HL-60 (cell line): ENCODE measurements around the gene PARPBP.

Experiments used
- DNase-seq, 2 experiments: peaks; one replicate each; pipeline ENCODE4 v3.0.0-alpha.2; 2010 to 2020; ENCODE audit warnings: low read depth in 1 of 2, low spot score in 1 of 2
- H3K27ac ChIP-seq: fragments of 250-450 bp; sonication (Bioruptor Pico); replicated peaks from 2 replicates; pipeline ENCODE4 v1.5.1; 2020; ENCODE audit warnings: mild to moderate bottlenecking, moderate library complexity
- H3K27me3 ChIP-seq: fragments of 250-450 bp; sonication (Bioruptor Pico); 2 replicates; pipeline ENCODE4 v1.5.1; 2021; ENCODE audit warnings: mild to moderate bottlenecking, moderate library complexity; ENCODE audit not compliant: insufficient read depth, poor library complexity, severe bottlenecking
- H3K4me3 ChIP-seq: replicated peaks from 2 replicates; pipeline ENCODE4 v1.5.1; 2011; ENCODE audit warnings: mild to moderate bottlenecking, control low read depth, low read length; ENCODE audit not compliant: insufficient read depth
- GABPA ChIP-seq: IDR thresholded peaks from 2 replicates; pipeline ENCODE4 v1.6.1; 2012; ENCODE audit warnings: low read depth
- POLR2AphosphoS5 ChIP-seq: IDR thresholded peaks from 2 replicates; pipeline ENCODE4 v1.6.1; 2012; ENCODE audit warnings: low read depth
- SPI1 ChIP-seq: IDR thresholded peaks from 2 replicates; pipeline ENCODE4 v1.6.1; 2012; ENCODE audit warnings: low read depth, mild to moderate bottlenecking, borderline replicate concordance
- TF ChIP-seq, protein P1 (sequence below): IDR thresholded peaks from one replicate; pipeline ENCODE4 v1.5.1; 2011; ENCODE audit warnings: low read length, control low read depth, inconsistent platforms; ENCODE audit not compliant: insufficient read depth
- TF ChIP-seq, protein P2 (sequence below): IDR thresholded peaks from 2 replicates; pipeline ENCODE4 v1.6.1; 2012; ENCODE audit warnings: low read depth; ENCODE audit not compliant: insufficient replicate concordance

The PARPBP gene

DNA sequence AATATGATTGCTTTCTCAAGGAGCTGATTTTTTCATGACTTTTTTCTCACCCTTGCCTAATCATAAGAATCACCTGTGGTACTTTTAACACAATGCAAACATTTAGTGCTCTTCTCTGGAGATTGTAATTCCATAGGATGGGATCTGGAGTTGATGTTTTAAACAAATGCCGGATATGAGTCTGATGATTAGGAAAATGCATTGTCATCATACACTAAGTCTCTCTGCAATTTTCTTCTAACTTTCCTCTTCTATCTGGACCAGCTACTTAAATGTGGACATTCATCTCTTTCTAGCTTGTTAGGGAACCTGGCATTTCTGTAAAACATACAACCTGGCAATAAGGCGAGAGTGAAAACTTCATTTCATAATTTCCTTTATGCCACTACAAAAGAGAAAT, 54.1 kb downstream of the PARPBP start:
- no peak for TF ChIP-seq GABPA
- TF ChIP-seq, protein P1, sequence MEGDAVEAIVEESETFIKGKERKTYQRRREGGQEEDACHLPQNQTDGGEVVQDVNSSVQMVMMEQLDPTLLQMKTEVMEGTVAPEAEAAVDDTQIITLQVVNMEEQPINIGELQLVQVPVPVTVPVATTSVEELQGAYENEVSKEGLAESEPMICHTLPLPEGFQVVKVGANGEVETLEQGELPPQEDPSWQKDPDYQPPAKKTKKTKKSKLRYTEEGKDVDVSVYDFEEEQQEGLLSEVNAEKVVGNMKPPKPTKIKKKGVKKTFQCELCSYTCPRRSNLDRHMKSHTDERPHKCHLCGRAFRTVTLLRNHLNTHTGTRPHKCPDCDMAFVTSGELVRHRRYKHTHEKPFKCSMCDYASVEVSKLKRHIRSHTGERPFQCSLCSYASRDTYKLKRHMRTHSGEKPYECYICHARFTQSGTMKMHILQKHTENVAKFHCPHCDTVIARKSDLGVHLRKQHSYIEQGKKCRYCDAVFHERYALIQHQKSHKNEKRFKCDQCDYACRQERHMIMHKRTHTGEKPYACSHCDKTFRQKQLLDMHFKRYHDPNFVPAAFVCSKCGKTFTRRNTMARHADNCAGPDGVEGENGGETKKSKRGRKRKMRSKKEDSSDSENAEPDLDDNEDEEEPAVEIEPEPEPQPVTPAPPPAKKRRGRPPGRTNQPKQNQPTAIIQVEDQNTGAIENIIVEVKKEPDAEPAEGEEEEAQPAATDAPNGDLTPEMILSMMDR = no peak
- TF ChIP-seq POLR2AphosphoS5 = no peak
- TF ChIP-seq SPI1 = no peak
- TF ChIP-seq, protein P2, sequence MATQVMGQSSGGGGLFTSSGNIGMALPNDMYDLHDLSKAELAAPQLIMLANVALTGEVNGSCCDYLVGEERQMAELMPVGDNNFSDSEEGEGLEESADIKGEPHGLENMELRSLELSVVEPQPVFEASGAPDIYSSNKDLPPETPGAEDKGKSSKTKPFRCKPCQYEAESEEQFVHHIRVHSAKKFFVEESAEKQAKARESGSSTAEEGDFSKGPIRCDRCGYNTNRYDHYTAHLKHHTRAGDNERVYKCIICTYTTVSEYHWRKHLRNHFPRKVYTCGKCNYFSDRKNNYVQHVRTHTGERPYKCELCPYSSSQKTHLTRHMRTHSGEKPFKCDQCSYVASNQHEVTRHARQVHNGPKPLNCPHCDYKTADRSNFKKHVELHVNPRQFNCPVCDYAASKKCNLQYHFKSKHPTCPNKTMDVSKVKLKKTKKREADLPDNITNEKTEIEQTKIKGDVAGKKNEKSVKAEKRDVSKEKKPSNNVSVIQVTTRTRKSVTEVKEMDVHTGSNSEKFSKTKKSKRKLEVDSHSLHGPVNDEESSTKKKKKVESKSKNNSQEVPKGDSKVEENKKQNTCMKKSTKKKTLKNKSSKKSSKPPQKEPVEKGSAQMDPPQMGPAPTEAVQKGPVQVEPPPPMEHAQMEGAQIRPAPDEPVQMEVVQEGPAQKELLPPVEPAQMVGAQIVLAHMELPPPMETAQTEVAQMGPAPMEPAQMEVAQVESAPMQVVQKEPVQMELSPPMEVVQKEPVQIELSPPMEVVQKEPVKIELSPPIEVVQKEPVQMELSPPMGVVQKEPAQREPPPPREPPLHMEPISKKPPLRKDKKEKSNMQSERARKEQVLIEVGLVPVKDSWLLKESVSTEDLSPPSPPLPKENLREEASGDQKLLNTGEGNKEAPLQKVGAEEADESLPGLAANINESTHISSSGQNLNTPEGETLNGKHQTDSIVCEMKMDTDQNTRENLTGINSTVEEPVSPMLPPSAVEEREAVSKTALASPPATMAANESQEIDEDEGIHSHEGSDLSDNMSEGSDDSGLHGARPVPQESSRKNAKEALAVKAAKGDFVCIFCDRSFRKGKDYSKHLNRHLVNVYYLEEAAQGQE = no peak
- no peak for DNase-seq
- H3K4me3 ChIP-seq = no peak overlapping the region
- H3K27me3 ChIP-seq = no peaks in the 10 kb centered on the region
- H3K27ac ChIP-seq = no peak overlapping the region

DNA sequence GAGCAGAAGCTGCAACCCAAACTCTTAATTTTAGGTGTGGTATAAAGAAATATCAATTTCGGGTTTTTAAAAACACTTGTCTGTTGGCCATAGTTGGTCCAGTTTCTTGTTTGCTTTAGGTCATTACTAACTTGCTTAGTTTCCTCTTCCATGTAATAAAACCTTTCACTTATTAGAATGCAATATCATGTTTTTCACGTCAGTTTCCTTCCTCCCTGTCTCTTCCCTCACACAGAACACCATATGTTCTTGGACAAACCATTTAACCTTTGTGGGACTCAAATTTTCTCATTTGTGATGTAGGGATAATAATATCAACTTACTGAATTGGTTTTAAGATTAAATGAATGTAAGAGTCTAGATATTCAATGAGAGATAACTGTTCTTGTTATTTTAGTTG, 54.8 kb downstream of the PARPBP start:
- TF ChIP-seq, protein P2 = no peak
- no peak for TF ChIP-seq POLR2AphosphoS5
- no peak for TF ChIP-seq SPI1
- TF ChIP-seq GABPA = no peak
- TF ChIP-seq, protein P1 = no peak
- DNase-seq = no peak
- H3K27me3 ChIP-seq = no peaks in the 10 kb centered on the region
- H3K27ac ChIP-seq = no peak overlapping the region
- no peak overlapping the region for H3K4me3 ChIP-seq

DNA sequence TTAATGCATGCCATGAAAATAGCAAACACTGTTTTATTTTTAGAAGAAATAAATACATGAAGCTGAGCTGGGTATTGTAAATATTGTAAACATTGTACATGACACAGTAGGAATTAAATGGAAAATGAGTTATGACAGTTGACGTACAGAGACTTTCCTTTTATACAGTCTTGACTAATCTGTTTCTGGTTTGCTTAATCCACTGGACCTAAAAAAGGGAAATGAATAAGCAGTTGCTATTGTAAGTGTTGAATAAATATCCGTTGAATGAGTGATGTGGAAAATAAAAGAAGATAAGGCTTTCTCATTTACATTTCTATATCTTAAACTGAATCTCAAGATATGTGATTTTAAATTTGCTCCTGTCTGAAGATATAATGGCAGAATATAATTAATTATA, 62.7 kb downstream of the PARPBP start:
- H3K27me3 ChIP-seq = no peaks in the 10 kb centered on the region
- H3K4me3 ChIP-seq = no peak overlapping the region
- H3K27ac ChIP-seq = peak overlapping the region; percentile 12; the same call in 1 of the 2 replicates
- DNase-seq = no peak
- TF ChIP-seq, protein P2 = no peak
- no peak for TF ChIP-seq POLR2AphosphoS5
- TF ChIP-seq, protein P1 = no peak
- no peak for TF ChIP-seq GABPA
- peak; percentile 79 for TF ChIP-seq SPI1
